GM21381 (cell line): ENCODE measurements around the gene ONECUT3.

ENCODE experiments used
- ATAC-seq: cut with Tn5 transposase; IDR thresholded peaks from one replicate; pipeline ENCODE4 v1.9.1; 2021; ENCODE audit warnings: mild to moderate bottlenecking, moderate library complexity; ENCODE audit not compliant: unreplicated experiment

ONECUT3 gene

GRCh38 chr19:1767464-1767933, 14.2 kb downstream of the ONECUT3 start:
- ATAC-seq: no peak

DNA sequence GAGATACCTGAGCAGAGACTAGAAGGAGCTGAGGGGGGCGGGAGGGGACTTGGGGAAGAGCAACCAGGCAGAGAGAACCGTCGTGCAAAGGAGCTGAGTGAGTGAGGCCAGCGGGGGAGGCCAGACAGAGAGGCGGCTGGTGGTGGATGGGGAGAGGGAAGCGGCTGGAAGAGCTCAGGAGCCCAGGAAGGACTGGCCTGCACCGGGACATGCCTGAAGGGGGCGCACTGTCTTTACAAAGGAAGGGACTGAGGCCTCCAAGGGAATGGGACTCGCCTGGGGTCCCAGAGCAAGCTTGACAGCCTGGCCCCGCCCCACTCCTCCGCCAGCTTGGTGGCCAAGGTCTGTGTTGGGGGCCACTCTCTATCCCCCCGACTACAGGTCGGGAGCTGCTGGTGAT, 14.9 kb downstream of the ONECUT3 start:
- ATAC-seq: no peak

- ATAC-seq: no peak
Measured at GRCh38 chr19:1768918-1769644, 15.8 kb downstream of the ONECUT3 start.

- ATAC-seq: no peak
Measured at GRCh38 chr19:1769645-1769985, 16.3 kb downstream of the ONECUT3 start.

DNA sequence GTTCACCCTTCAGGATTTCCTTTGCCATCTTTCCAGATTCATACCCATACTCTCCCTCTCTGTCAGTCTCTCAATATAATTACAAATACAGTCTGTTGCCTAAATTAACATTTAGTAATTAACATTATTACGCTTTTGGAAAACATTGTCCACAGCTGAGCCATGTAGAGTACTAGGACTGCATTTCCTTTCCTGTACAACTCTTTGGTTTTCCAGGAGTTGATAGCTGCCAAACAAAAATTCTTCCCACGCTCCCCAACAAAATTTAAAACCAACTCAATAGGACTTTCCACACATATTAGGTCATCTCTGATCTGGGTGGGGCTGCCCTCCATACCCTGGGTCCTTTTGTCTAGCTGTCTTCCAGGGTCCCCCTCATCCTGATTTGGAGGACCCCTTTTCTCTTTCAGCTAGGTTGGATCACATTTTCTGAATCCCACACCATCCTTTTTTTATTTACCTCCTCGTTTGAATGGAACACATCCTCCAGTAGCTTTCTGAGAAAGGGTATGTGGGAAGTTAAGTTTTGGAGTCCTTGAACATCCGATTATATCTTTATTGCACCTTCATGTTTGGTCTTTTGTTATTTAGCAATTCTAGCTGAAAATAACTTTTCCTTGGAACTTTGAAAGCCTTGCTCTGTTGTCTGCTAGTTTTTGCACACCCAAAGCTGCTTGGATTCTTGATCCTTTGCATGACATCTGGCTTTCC, 17.7 kb downstream of the ONECUT3 start:
- ATAC-seq: no peak

DNA sequence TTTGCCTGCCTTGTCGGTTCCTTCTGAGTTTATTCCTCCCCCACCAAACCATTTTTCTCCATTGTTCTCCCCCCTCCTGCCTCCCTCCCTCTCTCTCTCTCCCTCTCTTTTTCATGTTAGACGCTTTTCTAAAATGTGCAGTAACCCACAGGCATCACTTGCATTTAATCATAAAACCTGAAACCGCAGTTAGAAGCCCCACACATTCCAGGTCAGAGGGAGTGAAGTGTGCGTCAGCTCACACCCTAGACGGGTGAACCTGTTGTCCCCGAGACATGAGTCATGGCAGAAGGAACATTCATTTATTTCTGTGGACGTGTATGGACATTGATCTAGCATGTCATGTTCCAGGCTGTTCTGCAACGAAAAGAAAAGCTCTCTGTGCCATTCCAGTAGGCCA, 19.9 kb downstream of the ONECUT3 start:
- no peak for ATAC-seq

- no peak for ATAC-seq
Measured at GRCh38 chr19:1774989-1775772, 21.9 kb downstream of the ONECUT3 start.

DNA sequence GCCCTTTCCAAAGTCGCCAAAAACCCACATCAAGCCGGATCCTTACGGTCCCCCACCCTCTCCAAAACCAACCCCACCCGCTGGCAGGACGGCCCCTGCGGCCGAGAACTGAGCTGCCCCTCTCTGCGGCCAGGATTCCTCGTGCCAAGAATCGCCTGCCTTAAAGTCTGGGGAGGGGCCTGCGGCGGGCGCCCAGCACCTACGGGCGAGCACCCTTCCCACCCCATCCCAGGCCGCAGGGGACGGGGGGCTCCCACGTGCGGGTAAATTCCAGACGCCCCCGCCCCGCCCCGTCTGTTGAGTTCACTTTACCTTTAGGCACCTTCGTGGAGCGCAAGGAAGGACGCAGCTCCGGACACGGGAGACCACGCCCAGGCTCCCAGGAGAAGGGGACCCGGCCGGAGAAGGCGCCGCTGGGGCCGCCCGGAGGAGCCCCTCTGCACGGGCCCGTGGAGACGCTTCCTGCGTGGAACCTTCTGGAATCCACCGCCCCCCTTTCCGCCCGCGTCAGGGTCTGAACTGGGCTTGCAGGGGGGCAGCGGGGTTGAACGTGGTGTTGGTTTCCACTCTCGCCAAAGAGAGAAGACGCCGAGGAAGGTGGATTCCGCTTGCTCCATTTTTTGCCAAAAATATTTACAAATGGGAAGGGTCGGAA, 22.8 kb downstream of the ONECUT3 start:
- ATAC-seq: no peak

- no peak for ATAC-seq
Measured at GRCh38 chr19:1776606-1777147, 23.4 kb downstream of the ONECUT3 start.

- ATAC-seq: no peak
Measured at GRCh38 chr19:1777149-1777548, 23.8 kb downstream of the ONECUT3 start.

DNA sequence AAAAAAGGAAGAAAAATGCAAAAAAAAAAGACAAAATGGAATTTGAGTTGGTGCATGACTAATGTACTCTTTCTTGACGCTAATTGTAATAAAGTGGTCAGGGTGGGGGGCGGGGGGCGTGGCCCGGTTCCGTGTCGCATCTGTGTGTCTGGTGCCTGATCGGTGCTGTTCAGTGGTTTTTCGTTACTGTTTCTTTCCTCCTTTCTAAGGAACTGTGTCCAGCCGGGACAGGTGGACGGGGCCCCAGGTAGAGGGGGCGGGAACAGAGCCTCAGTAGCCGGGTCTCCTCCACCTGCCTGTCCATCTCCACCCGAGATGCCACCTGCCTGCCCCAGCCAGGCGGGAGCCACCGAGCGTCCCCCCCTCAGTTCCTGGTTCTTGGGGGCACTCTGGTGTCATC, 26.3 kb downstream of the ONECUT3 start:
- no peak for ATAC-seq

DNA sequence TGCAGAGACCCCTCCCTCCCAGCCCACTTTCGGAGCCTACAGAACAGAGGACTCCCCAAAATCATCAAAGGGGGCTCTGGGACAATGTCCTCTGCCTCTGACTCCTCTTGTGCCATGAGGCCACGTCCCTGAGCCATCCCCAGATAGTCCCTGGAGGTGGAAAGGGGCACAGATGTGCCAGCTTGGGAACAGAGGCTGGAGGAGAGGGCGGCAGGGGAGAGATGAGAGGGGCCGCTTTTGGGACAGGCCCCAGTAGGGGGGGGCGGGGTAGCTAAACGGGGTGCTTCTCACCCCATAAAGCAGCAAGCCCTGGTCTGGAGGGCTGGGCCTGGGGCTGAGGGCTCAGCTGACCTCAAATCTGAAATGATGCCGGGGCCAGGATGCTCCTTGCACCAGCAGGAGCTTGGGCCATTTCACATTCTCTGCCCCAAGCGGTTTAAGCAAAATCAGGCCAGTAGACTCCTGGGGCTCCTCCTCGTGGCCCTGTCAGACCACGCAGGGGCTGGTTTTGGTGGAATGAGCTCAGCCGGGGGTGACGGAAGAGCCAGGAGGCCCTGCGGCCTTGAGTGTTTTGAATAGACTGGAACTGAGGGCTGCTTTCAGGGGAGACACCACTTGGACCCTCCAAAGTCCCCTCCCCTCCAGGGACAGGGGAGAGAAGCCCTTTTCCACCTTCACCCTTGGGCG, 27.1 kb downstream of the ONECUT3 start:
- no peak for ATAC-seq

- ATAC-seq: no peak
Measured at GRCh38 chr19:1782521-1782920, 29.2 kb downstream of the ONECUT3 start.

DNA sequence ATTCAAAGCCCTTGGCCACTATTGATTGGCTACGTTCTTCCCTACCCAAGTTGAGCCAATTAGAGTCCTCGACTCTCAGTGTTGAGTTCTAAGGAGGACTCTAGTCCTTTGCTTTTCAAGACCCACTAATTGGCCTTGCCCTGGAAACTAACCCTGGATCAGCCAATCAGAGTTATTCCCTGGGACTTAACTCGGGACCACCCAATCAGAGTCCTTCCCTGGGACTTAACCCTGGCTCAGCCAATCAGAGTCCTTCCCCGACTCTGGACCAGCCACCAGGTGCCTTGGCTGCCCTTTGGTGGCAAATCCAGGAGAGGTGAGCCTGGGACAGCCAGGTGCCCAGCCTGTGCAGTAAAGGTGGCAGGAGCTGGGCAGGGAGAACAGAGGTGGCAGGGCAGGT, 30.0 kb downstream of the ONECUT3 start:
- ATAC-seq: no peak

GRCh38 chr19:1783874-1784273, 30.6 kb downstream of the ONECUT3 start:
- no peak for ATAC-seq

DNA sequence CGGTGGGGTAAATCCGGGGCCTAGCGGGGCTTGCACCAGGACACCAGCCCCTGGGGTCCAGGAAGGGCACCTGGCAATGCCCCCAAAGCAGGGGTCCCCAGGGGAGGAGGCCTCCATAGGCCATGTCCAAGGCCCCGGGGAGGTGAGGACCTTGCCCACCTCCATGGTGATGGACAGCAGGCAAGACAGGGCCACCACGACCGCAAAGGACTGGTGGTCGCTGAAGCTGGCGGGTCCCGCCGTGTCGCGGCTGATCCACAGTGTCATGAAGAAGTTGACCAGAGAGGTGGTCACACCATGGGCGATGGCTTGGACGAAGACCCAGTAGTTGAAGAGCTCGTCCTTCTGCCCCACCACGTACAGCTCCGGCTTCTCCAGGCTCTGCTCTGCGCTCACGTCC, 32.0 kb downstream of the ONECUT3 start:
- no peak for ATAC-seq

DNA sequence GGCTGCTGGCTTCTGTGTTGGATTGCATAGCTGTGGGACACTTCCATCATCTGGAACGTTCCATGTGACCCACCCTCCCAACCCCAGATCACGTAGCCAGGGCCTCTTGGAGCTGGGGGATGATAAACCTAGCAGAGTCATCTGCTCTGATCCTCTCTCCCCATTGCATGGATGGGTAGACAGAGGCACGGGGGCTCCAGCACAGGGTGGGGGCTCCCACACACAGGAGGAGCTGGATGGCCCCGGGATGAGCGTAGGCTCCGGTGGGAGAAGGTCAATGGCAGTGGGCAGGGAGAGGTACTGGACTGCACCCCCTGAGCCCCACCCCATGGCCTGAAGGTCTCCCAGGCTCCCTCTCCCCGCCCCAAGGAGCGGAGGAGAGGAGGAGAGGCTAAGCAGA, 33.4 kb downstream of the ONECUT3 start:
- no peak for ATAC-seq

GRCh38 chr19:1787116-1787515, 33.8 kb downstream of the ONECUT3 start:
- ATAC-seq: no peak

- ATAC-seq: no peak
Measured at GRCh38 chr19:1789261-1790041, 36.1 kb downstream of the ONECUT3 start.
